WERI-Rb-1 (cell line): ENCODE results near the gene TTC3.
A peak's percentile ranks its signal among the peaks of the same experiment; 100 is the strongest.

Source experiments
- DNase-seq: peaks from one replicate; pipeline ENCODE4 v3.0.0-alpha.2; 2020
- H3K27ac ChIP-seq: fragments of 250-450 bp; sonication (Bioruptor Pico); 2 replicates; pipeline ENCODE4 v1.5.1; 2020; ENCODE audit warnings: mild to moderate bottlenecking, moderate library complexity
- H3K27me3 ChIP-seq: fragments of 250-450 bp; sonication (Bioruptor Pico); 2 replicates; pipeline ENCODE4 v1.5.1; 2021; ENCODE audit warnings: mild to moderate bottlenecking, low read depth, moderate library complexity; ENCODE audit not compliant: insufficient read depth, severe bottlenecking
- H3K36me3 ChIP-seq: fragments of 250-450 bp; sonication (Bioruptor Pico); 2 replicates; pipeline ENCODE4 v1.5.1; 2020; ENCODE audit warnings: mild to moderate bottlenecking, moderate library complexity
- H3K4me3 ChIP-seq: 2 replicates; pipeline ENCODE4 v1.5.1; 2011; ENCODE audit warnings: low read depth, mild to moderate bottlenecking, control low read depth, low read length
- H3K9me3 ChIP-seq: fragments of 250-450 bp; sonication (Bioruptor Pico); 2 replicates; pipeline ENCODE4 v1.5.1; 2021; ENCODE audit warnings: mild to moderate bottlenecking, moderate library complexity; ENCODE audit not compliant: severe bottlenecking
- TF ChIP-seq, protein P1 (sequence below): IDR thresholded peaks from 2 replicates; pipeline ENCODE4 v1.5.1; 2011; ENCODE audit warnings: low read depth, mild to moderate bottlenecking, control low read depth, inconsistent platforms, low read length

TTC3 gene

GRCh38 chr21:37075214-37075770 is 2.2 kb downstream of the TTC3 start:
- TF ChIP-seq, protein P1, sequence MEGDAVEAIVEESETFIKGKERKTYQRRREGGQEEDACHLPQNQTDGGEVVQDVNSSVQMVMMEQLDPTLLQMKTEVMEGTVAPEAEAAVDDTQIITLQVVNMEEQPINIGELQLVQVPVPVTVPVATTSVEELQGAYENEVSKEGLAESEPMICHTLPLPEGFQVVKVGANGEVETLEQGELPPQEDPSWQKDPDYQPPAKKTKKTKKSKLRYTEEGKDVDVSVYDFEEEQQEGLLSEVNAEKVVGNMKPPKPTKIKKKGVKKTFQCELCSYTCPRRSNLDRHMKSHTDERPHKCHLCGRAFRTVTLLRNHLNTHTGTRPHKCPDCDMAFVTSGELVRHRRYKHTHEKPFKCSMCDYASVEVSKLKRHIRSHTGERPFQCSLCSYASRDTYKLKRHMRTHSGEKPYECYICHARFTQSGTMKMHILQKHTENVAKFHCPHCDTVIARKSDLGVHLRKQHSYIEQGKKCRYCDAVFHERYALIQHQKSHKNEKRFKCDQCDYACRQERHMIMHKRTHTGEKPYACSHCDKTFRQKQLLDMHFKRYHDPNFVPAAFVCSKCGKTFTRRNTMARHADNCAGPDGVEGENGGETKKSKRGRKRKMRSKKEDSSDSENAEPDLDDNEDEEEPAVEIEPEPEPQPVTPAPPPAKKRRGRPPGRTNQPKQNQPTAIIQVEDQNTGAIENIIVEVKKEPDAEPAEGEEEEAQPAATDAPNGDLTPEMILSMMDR: no peak
- Histone ChIP-seq H3K36me3 (peaks cover 13% of the 10 kb centered on the region), H3K27me3 (no peaks in the 10 kb centered on the region), H3K9me3 (no peaks in the 10 kb centered on the region), H3K4me3 (peak overlapping the region; percentile 84), H3K27ac (peak overlapping the region; percentile 98)
- DNase-seq: no peak

DNA sequence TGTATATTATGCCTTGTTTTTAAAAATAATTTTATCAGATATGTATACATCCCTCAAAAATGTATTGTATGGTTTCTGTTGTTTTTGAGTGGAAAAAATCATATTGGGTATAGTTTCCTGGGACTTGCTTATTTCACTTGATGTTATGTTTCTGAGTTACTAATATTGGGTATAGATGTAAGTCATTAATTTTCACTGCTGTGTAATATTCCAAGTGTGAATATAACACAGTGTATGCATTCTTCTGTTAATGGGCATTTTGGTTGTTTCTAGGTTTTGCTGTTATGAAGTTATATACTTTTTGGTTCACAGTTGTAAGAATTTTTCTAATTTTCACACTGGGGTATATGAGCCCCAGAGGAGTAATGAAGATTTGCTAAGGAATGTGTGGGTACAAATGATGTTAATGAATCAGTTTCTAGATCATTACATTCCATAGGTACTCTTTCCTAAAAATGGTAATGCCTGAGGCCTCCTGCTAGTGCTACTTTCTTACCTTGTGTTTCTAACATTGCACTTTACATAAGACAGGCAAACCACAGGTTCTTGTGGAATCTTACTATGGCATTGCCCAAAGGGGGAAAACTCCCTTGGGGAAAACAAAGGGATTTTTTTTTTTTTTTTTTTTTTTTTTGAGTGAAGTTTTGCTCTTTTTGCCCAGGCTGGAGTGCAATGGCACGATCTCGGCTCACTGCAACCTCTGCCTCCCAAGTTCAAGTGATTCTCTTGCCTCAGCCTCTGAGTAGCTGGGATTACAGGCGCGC is 3.2 kb downstream of the TTC3 start:
- Histone ChIP-seq H3K27ac (no peak overlapping the region; the same call in 1 of the 2 replicates), H3K9me3 (no peaks in the 10 kb centered on the region), H3K27me3 (no peaks in the 10 kb centered on the region), H3K36me3 (peaks cover 13% of the 10 kb centered on the region), H3K4me3 (no peak overlapping the region)
- TF ChIP-seq, protein P1: no peak
- DNase-seq: no peak

GRCh38 chr21:37077403-37077802 is 4.3 kb downstream of the TTC3 start:
- Histone ChIP-seq H3K36me3 (peaks cover 13% of the 10 kb centered on the region), H3K27ac (no peak overlapping the region), H3K9me3 (no peaks in the 10 kb centered on the region), H3K27me3 (no peaks in the 10 kb centered on the region), H3K4me3 (no peak overlapping the region)
- TF ChIP-seq, protein P1: no peak
- DNase-seq: no peak

DNA sequence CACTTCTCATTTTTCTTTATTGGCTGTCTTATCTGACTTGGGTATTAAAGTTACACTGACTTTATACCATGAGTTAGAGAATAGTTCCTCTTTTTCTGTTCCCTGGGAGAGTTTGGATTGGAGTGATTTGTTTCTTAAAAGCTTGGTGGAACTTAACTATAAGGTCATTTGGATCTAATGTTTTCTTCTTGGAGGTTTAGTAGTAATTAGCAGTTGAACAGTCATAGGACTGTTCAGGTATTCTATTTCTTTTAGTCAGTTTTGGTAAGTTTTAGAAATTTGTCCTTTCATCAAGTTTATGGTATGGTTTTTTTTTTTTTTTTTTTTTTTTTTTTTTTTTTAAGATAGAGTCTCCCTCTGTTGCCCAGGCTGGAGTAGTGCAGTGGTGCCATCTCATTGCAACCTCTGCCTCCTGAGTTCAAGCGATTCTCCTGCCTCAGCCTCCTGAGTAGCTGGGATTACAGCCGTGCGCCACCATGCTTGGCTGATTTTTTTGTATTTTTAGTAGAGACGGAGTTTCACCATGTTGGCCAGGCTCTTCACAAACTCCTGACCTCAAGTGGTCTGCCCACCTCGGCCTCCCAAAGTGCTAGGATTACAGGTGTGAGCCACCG is 6.3 kb downstream of the TTC3 start:
- Histone ChIP-seq H3K36me3 (peaks cover 7% of the 10 kb centered on the region), H3K27ac (no peak overlapping the region), H3K4me3 (no peak overlapping the region), H3K27me3 (no peaks in the 10 kb centered on the region), H3K9me3 (no peaks in the 10 kb centered on the region)
- no peak for DNase-seq
- TF ChIP-seq, protein P1: no peak

GRCh38 chr21:37082375-37082774 is 9.3 kb downstream of the TTC3 start:
- TF ChIP-seq, protein P1: no peak
- DNase-seq: no peak
- Histone ChIP-seq H3K36me3 (peaks cover 11% of the 10 kb centered on the region), H3K4me3 (no peak overlapping the region), H3K27me3 (no peaks in the 10 kb centered on the region), H3K9me3 (no peaks in the 10 kb centered on the region), H3K27ac (no peak overlapping the region)
